Endothelial cell of umbilical vein (primary cell): ENCODE data around the gene ASIC4. TPM values are rescaled to one million over a fixed set of nuclear protein-coding genes. Genes with fewer than 3 reads are reported as not detected.

Experiments
- BruUV-seq: library from RNA; stranded (reverse); fragments of 400-500 nt; replicated peaks from 2 replicates; lab custom pipeline; 2021; lab: Mats Ljungman, UMichigan
- CTCF ChIA-PET: fragments of 300-600, 350-600 bp; sonication (Branson Sonifier 250); formaldehyde crosslinking; loops from one replicate; lab custom pipeline; 2021; ENCODE audit warnings: antibody characterized with exemption, inconsistent platforms; lab: Charles Lee
- POLR2A ChIA-PET: fragments of 300-600, 350-600 bp; sonication (Branson Sonifier 250); formaldehyde crosslinking; loops from one replicate; lab custom pipeline; 2021; ENCODE audit warnings: antibody characterized with exemption, inconsistent platforms; lab: Charles Lee
- DNase-seq: peaks from one replicate; pipeline ENCODE4 v3.0.0-alpha.2; 2011; ENCODE audit warnings: low read depth, low spot score
- FAIRE-seq: peaks from 2 replicates; lab custom pipeline; 2011; peaks lifted over from hg19 to GRCh38; lab: Jason Lieb, UNC
- H2AFZ ChIP-seq: 2 replicates; pipeline ENCODE4 v1.6.0; 2012; ENCODE audit warnings: low read depth, low read length, control low read depth, inconsistent platforms
- H3K27ac ChIP-seq: 2 replicates; pipeline ENCODE4 v1.5.1; 2011; ENCODE audit warnings: low read depth, mild to moderate bottlenecking, control low read depth, low read length, moderate library complexity; ENCODE audit not compliant: insufficient read depth
- H3K27me3 ChIP-seq, 2 experiments: 2 replicates each; pipeline versions ENCODE4 v1.6.0 to v1.6.1; 2011; ENCODE audit warnings: low read length in 2 of 2, mixed read lengths in 1 of 2; ENCODE audit not compliant: control insufficient read depth in 2 of 2, insufficient read depth in 2 of 2
- H3K36me3 ChIP-seq, 2 experiments: 2 replicates in 1 of 2; 3 replicates in 1 of 2; pipeline ENCODE4 v1.5.1; 2011; ENCODE audit warnings: low read length in 2 of 2, mild to moderate bottlenecking in 1 of 2, moderate library complexity in 1 of 2; ENCODE audit not compliant: control insufficient read depth in 2 of 2, insufficient read depth in 2 of 2; ENCODE audit errors: extremely low read depth in 1 of 2
- H3K4me1 ChIP-seq: 3 replicates; pipeline ENCODE4 v1.5.1; 2011; ENCODE audit warnings: mild to moderate bottlenecking, low read length; ENCODE audit not compliant: control insufficient read depth, insufficient read depth; ENCODE audit errors: extremely low read depth
- H3K4me2 ChIP-seq: 2 replicates; pipeline ENCODE4 v1.6.1; 2011; ENCODE audit warnings: low read length, control low read depth, mixed read lengths; ENCODE audit not compliant: insufficient read depth
- H3K4me3 ChIP-seq, 3 experiments: fragments of 200-600 bp in 1 of 3; sonication (generic), shearing (Covaris generic) in 1 of 3; replicated peaks in 1 of 3; 2 replicates each; pipeline ENCODE4 v1.5.1; 2011 to 2016; ENCODE audit warnings: control low read depth in 3 of 3, low read length in 3 of 3, mild to moderate bottlenecking in 2 of 3, inconsistent platforms in 1 of 3, low read depth in 1 of 3, moderate library complexity in 1 of 3; ENCODE audit not compliant: insufficient read depth in 1 of 3
- H3K79me2 ChIP-seq: 2 replicates; pipeline ENCODE4 v1.6.0; 2012; ENCODE audit warnings: low read length, inconsistent platforms; ENCODE audit not compliant: control insufficient read depth, insufficient read depth
- H3K9ac ChIP-seq: replicated peaks from 2 replicates; pipeline ENCODE3; 2011; ENCODE audit warnings: low read length, control low read depth; ENCODE audit not compliant: insufficient read depth; ENCODE audit errors: extremely low read depth
- H3K9me1 ChIP-seq: replicated peaks from 3 replicates; pipeline ENCODE4 v1.6.0; 2011; ENCODE audit warnings: mild to moderate bottlenecking, low read length; ENCODE audit not compliant: control insufficient read depth, insufficient read depth; ENCODE audit errors: extremely low read depth
- H3K9me3 ChIP-seq: replicated peaks from 2 replicates; pipeline ENCODE4 v1.5.1; 2012; ENCODE audit warnings: low read length, inconsistent platforms; ENCODE audit not compliant: control insufficient read depth, insufficient read depth
- H4K20me1 ChIP-seq: replicated peaks from 2 replicates; pipeline ENCODE3; 2011; ENCODE audit warnings: mild to moderate bottlenecking, low read length; ENCODE audit not compliant: control insufficient read depth, insufficient read depth; ENCODE audit errors: extremely low read depth
- FOS ChIP-seq: IDR thresholded peaks from 2 replicates; pipeline ENCODE4 v1.6.1; 2011; ENCODE audit warnings: mild to moderate bottlenecking, low read length, moderate library complexity, borderline replicate concordance; ENCODE audit not compliant: insufficient read depth
- GATA2 ChIP-seq: IDR thresholded peaks from 2 replicates; pipeline ENCODE4 v1.7.0; 2011; ENCODE audit warnings: low read depth, mild to moderate bottlenecking, moderate library complexity, mixed read lengths, low read length; ENCODE audit not compliant: insufficient read length, insufficient read depth
- JUN ChIP-seq: IDR thresholded peaks from 2 replicates; pipeline ENCODE4 v1.6.1; 2011; ENCODE audit warnings: borderline replicate concordance, low read depth; ENCODE audit not compliant: insufficient read length, insufficient read depth
- MAX ChIP-seq: IDR thresholded peaks from 2 replicates; pipeline ENCODE4 v1.6.1; 2011; ENCODE audit not compliant: insufficient read depth, insufficient read length
- MYC ChIP-seq: IDR thresholded peaks from one replicate; pipeline ENCODE4 v1.6.1; 2011; ENCODE audit warnings: mild to moderate bottlenecking, low read depth, low read length
- POLR2A ChIP-seq: IDR thresholded peaks from 2 replicates; pipeline ENCODE4 v1.6.1; 2012; ENCODE audit warnings: low read depth, mild to moderate bottlenecking, control low read depth, low read length
- POLR2AphosphoS5 ChIP-seq: IDR thresholded peaks from 2 replicates; pipeline ENCODE4 v1.6.1; 2012; ENCODE audit warnings: low read depth, mild to moderate bottlenecking, control low read depth, low read length, moderate library complexity; ENCODE audit not compliant: insufficient read depth
- dilution Hi-C: fragments of 300-500 bp; cut with MboI; formaldehyde crosslinking; loops from one replicate; pipeline ENCODE4 v1.15.0; 2019; ENCODE audit warnings: low sequenced_read_pairs; ENCODE audit not compliant: extremely low pct_ligation_motif_present
- intact Hi-C: fragments of 100-400 bp; cut with micrococcal nuclease; formaldehyde crosslinking; loops from one replicate; pipeline ENCODE4 v1.10.0; 2022
- polyA plus RNA-seq, 4 experiments: library from polyadenylated mRNA; depleted of rRNA in 3 of 4; stranded (reverse) in 3 of 4; unstranded in 1 of 4; fragments of >200 nt; gene quantifications; 2 replicates each; pipeline versions ENCODE4 v1.2.1 to v1.2.3, GENCODE V29; 2011 to 2012; ENCODE audit warnings: missing spikeins in 1 of 4
- total RNA-seq: library from RNA; stranded (reverse); gene quantifications from 2 replicates; pipeline ENCODE4 v1.2.3, GENCODE V29; 2021
- TF ChIP-seq, protein P1 (sequence below), 2 donors: IDR thresholded peaks; 1 replicate in 1 of 2; 2 replicates in 1 of 2; pipeline ENCODE4 v1.5.1; 2011; ENCODE audit warnings: low read length in 2 of 2, mild to moderate bottlenecking in 2 of 2, moderate library complexity in 2 of 2, control low read depth in 1 of 2, inconsistent platforms in 1 of 2, low read depth in 1 of 2; ENCODE audit not compliant: insufficient read depth in 1 of 2; ENCODE audit errors: extremely low read depth in 1 of 2

ASIC4 gene
- total and polyA plus RNA-seq, 2 donors (not counting 3 experiments of a cell fraction or from before 2014, with no cell fraction given) = not detected

DNA sequence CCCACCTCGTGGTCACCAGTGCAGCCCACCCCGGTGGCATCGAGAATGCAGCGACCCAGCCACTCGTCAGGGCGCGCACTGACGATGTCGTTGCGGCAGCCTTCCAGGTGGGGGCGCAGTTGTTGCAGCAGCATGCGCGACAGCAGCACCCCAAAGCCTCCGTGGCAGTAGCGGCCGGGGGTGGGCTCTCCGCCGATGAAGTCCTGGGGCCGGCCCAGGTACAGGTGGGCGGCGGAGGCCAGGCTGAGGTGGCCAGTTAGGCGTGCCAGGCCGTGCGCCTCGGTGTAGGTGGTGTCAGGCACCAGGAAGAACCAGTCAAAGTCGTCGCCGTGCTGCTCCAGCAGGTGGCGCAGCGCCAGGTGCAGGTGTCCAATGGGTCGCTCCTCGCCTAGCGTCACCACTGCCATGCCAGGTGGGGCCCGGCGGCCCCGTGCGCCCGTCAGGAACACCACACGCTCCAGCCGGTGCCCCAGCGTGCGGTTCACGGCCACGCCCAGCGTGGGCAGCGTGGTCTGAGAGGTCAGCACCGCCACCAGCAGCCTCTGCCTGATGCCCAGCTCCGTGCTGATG lies 27.4 kb downstream of the ASIC4 start:
- Histone ChIP-seq H3K27ac (no peak overlapping the region), H4K20me1 (no peaks in the 10 kb centered on the region), H3K4me1 (peaks cover 7% of the 10 kb centered on the region), H3K27me3 (peaks cover 23 to 26% of the 10 kb centered on the region in 2 experiments), H3K4me2 (no peak overlapping the region), H3K9me1 (no peaks in the 10 kb centered on the region), H3K9ac (no peak overlapping the region), H2AFZ (no peak overlapping the region), H3K4me3 (no peak overlapping the region), H3K79me2 (no peaks in the 10 kb centered on the region), H3K9me3 (no peaks in the 10 kb centered on the region), H3K36me3 (no peaks in the 10 kb centered on the region)
- FAIRE-seq (peak; percentile 62), DNase-seq (peak; percentile 79)
- POLR2A ChIA-PET = no interaction called here
- no peak for TF ChIP-seq GATA2
- TF ChIP-seq, protein P1, sequence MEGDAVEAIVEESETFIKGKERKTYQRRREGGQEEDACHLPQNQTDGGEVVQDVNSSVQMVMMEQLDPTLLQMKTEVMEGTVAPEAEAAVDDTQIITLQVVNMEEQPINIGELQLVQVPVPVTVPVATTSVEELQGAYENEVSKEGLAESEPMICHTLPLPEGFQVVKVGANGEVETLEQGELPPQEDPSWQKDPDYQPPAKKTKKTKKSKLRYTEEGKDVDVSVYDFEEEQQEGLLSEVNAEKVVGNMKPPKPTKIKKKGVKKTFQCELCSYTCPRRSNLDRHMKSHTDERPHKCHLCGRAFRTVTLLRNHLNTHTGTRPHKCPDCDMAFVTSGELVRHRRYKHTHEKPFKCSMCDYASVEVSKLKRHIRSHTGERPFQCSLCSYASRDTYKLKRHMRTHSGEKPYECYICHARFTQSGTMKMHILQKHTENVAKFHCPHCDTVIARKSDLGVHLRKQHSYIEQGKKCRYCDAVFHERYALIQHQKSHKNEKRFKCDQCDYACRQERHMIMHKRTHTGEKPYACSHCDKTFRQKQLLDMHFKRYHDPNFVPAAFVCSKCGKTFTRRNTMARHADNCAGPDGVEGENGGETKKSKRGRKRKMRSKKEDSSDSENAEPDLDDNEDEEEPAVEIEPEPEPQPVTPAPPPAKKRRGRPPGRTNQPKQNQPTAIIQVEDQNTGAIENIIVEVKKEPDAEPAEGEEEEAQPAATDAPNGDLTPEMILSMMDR (IDR thresholded peaks at IDR 0.05; ENCODE audit: extremely low read depth in 1 of 2, insufficient read depth in 1 of 2, low read depth in 1 of 2, low read length in 2 of 2) = peak; percentile 83 to 98
- CTCF ChIA-PET = interaction anchor here (0.6 to 4.9 kb wide), 26 partner anchors 8 to 148 kb away, joined by 3 to 47 read pairs (median 4); partner anchors contain the start of gene STK11IP
- no TSS peak for BruUV-seq
- intact Hi-C loops (loop anchor here (1.0 kb wide), 2 partner anchors 101 to 148 kb away; no protein-coding TSS in a partner anchor), dilution Hi-C loops (no loop called here)

- TF ChIP-seq POLR2AphosphoS5 (peak; percentile 32), GATA2 (no peak), FOS (no peak), POLR2A (no peak), JUN (no peak), MAX (no peak), MYC (no peak)
- TF ChIP-seq, protein P1 (IDR thresholded peaks at IDR 0.05; ENCODE audit: extremely low read depth in 1 of 2, insufficient read depth in 1 of 2, low read depth in 1 of 2, low read length in 2 of 2) = no peak
- FAIRE-seq (no peak), DNase-seq (peak; percentile 14)
- intact Hi-C loops = loop anchor here (1.0 kb wide), 3 partner anchors 45 to 156 kb away; partner anchors contain the start of genes DNPEP, GMPPA and STK11IP
- Histone ChIP-seq H3K27me3 (peaks cover 23% of the 10 kb centered on the region in 2 experiments), H3K4me3 (peak overlapping the region; percentile 29 to 37 (median 29)), H3K9me3 (no peaks in the 10 kb centered on the region), H3K9me1 (no peaks in the 10 kb centered on the region), H3K27ac (no peak overlapping the region), H3K4me2 (peak overlapping the region; percentile 49), H3K4me1 (peaks cover 7% of the 10 kb centered on the region), H3K9ac (no peak overlapping the region), H3K79me2 (no peaks in the 10 kb centered on the region), H2AFZ (peak overlapping the region; percentile 41), H3K36me3 (no peaks in the 10 kb centered on the region), H4K20me1 (no peaks in the 10 kb centered on the region)
- ChIA-PET CTCF (interaction anchor here (1.0 to 4.5 kb wide), 14 partner anchors 9 to 147 kb away, joined by 3 to 25 read pairs (median 5); partner anchors contain the start of genes GMPPA, INHA and OBSL1), POLR2A (no interaction called here)
- no TSS peak for BruUV-seq
- dilution Hi-C loops = no loop called here
Observed at GRCh38 chr2:219542931-219543595, 28.8 kb downstream of the ASIC4 start.
